Parathyroid adenoma (tissue), 2 donors: ENCODE data around the gene SPECC1.

ENCODE experiments used
- H2AFZ ChIP-seq: fragments of 300-600 bp; sonication (generic); one replicate; pipeline ENCODE4 v1.7.0; 2017; ENCODE audit warnings: antibody characterized with exemption, mild to moderate bottlenecking
- H3K27ac ChIP-seq: fragments of 300-600 bp; sonication (generic); one replicate; pipeline ENCODE4 v1.7.0; 2017
- H3K27me3 ChIP-seq: fragments of 300-600 bp; sonication (generic); one replicate; pipeline ENCODE4 v1.7.0; 2017; ENCODE audit warnings: low read length; ENCODE audit not compliant: control insufficient read depth, insufficient read depth
- H3K36me3 ChIP-seq: fragments of 300-600 bp; sonication (generic); one replicate; pipeline ENCODE4 v1.7.0; 2017; ENCODE audit warnings: low read length; ENCODE audit not compliant: control insufficient read depth, insufficient read depth
- H3K4me1 ChIP-seq: fragments of 300-600 bp; sonication (generic); one replicate; pipeline ENCODE4 v1.7.0; 2017; ENCODE audit warnings: control low read depth
- H3K4me2 ChIP-seq: fragments of 300-600 bp; sonication (generic); one replicate; pipeline ENCODE4 v1.7.0; 2017; ENCODE audit warnings: low read length
- H3K4me3 ChIP-seq: fragments of 300-600 bp; sonication (generic); one replicate; pipeline ENCODE4 v1.7.0; 2017; ENCODE audit warnings: low read depth, low read length
- H3K79me2 ChIP-seq: fragments of 300-600 bp; sonication (generic); one replicate; pipeline ENCODE4 v1.7.0; 2017; ENCODE audit warnings: control low read depth
- H3K9ac ChIP-seq: fragments of 300-600 bp; sonication (generic); one replicate; pipeline ENCODE4 v1.7.0; 2017; ENCODE audit warnings: mild to moderate bottlenecking
- H3K9me3 ChIP-seq: fragments of 300-600 bp; sonication (generic); one replicate; pipeline ENCODE4 v1.7.0; 2017; ENCODE audit warnings: low read length; ENCODE audit not compliant: control insufficient read depth
- TF ChIP-seq, protein P1 (sequence below): fragments of 300-600 bp; sonication (generic); IDR thresholded peaks from one replicate; pipeline ENCODE4 v1.7.0; 2017; ENCODE audit warnings: antibody characterized with exemption, mild to moderate bottlenecking
- donor health status: primary hyperparathyroidism.

The SPECC1 gene

DNA sequence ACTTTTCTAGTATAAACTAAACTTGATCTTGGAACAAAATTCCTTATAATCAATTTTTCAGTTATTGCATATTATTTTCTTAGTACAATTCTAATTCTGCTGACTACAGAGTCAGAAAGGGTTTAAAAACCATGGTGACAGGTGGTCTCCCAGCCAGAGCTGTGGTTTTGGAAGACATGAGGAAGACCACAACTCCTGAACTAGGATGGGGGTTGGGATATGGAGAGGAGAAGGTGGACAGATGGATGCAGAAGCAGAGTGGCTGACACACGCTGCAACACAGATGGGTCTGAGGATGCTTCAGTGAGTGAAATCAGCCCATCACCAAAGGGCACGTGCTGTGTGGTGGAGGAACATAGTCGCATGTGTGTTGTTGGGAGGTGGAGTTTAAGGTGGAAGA lies 270.5 kb downstream of the SPECC1 start:
- Histone ChIP-seq H3K27me3 (no peaks in the 10 kb centered on the region), H3K27ac (no peak overlapping the region), H3K4me3 (no peak overlapping the region), H3K4me1 (no peaks in the 10 kb centered on the region), H3K9ac (no peak overlapping the region), H2AFZ (no peak overlapping the region), H3K36me3 (no peaks in the 10 kb centered on the region), H3K4me2 (no peak overlapping the region), H3K9me3 (no peaks in the 10 kb centered on the region), H3K79me2 (no peaks in the 10 kb centered on the region)
- TF ChIP-seq, protein P1, sequence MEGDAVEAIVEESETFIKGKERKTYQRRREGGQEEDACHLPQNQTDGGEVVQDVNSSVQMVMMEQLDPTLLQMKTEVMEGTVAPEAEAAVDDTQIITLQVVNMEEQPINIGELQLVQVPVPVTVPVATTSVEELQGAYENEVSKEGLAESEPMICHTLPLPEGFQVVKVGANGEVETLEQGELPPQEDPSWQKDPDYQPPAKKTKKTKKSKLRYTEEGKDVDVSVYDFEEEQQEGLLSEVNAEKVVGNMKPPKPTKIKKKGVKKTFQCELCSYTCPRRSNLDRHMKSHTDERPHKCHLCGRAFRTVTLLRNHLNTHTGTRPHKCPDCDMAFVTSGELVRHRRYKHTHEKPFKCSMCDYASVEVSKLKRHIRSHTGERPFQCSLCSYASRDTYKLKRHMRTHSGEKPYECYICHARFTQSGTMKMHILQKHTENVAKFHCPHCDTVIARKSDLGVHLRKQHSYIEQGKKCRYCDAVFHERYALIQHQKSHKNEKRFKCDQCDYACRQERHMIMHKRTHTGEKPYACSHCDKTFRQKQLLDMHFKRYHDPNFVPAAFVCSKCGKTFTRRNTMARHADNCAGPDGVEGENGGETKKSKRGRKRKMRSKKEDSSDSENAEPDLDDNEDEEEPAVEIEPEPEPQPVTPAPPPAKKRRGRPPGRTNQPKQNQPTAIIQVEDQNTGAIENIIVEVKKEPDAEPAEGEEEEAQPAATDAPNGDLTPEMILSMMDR: no peak

DNA sequence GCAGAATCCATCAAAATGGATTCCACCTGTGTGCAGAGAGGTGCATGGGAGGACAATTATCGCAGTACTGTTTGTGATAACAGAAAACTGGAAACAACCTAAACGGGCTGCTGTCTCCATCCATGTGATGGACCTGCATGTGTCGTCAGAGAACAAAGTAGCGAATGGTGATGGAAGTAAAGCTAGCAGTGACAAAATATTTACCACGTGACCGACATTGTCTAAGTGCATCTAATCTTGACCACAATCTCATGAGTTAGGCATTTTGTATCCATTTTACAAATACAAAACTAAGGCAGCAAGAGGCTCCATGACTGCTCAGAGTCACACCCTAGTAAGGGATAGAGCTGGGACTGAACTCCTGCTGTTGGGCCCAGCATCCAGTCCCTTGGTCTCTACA lies 270.9 kb downstream of the SPECC1 start:
- H3K4me2 ChIP-seq: no peak overlapping the region
- no peak overlapping the region for H2AFZ ChIP-seq
- TF ChIP-seq, protein P1: no peak
- no peak overlapping the region for H3K27ac ChIP-seq
- no peaks in the 10 kb centered on the region for H3K4me1 ChIP-seq
- H3K9me3 ChIP-seq: no peaks in the 10 kb centered on the region
- H3K36me3 ChIP-seq: no peaks in the 10 kb centered on the region
- no peaks in the 10 kb centered on the region for H3K27me3 ChIP-seq
- no peak overlapping the region for H3K9ac ChIP-seq
- no peaks in the 10 kb centered on the region for H3K79me2 ChIP-seq
- no peak overlapping the region for H3K4me3 ChIP-seq

DNA sequence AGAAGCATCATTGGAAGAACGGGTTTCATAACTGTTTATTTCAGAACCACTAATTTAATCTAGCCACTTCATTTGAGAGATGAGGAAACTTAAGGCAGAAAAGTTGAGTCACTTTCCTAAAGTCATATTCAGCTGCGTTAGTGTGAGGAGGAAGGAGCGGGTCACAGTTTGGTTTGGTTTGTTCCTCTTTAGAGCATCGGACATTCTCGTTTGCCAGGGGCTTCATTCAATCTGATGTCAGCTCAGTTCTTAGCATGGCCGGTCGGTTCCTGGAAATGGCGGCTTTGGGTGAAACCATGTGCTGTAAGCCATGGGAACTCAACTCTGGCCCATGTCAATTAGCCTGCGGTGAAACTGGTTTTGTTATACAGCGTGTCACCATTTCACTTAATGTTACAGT lies 271.7 kb downstream of the SPECC1 start:
- Histone ChIP-seq H3K27me3 (no peaks in the 10 kb centered on the region), H3K4me3 (no peak overlapping the region), H3K4me2 (no peak overlapping the region), H3K27ac (no peak overlapping the region), H3K9ac (no peak overlapping the region), H3K9me3 (no peaks in the 10 kb centered on the region), H3K4me1 (no peaks in the 10 kb centered on the region), H3K36me3 (no peaks in the 10 kb centered on the region), H2AFZ (no peak overlapping the region), H3K79me2 (no peaks in the 10 kb centered on the region)
- TF ChIP-seq, protein P1: no peak

DNA sequence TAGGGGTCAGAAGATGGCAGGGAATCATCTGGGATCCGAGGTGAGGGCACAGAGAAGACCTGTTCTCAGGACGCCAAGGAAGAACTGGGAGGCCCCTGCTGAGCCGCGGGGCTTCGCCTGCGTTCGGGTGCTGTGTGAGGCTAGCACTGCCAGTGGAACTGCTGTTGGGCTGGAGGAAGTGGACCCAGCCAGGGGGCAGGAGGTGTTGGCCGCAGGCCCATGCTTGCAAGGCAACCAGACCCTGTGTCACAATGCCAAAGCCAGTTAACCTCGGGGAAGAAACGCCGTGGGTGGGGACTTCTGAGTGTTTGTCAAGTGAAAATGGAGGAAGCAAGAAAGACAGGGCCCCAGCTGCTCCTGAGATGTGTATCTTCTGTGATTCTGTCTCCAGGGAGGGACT lies 272.7 kb downstream of the SPECC1 start:
- H3K36me3 ChIP-seq: no peaks in the 10 kb centered on the region
- no peak overlapping the region for H3K4me2 ChIP-seq
- TF ChIP-seq, protein P1: no peak
- H3K4me1 ChIP-seq: no peaks in the 10 kb centered on the region
- no peaks in the 10 kb centered on the region for H3K79me2 ChIP-seq
- H3K9ac ChIP-seq: no peak overlapping the region
- H2AFZ ChIP-seq: no peak overlapping the region
- no peaks in the 10 kb centered on the region for H3K9me3 ChIP-seq
- no peak overlapping the region for H3K4me3 ChIP-seq
- no peak overlapping the region for H3K27ac ChIP-seq
- no peaks in the 10 kb centered on the region for H3K27me3 ChIP-seq

DNA sequence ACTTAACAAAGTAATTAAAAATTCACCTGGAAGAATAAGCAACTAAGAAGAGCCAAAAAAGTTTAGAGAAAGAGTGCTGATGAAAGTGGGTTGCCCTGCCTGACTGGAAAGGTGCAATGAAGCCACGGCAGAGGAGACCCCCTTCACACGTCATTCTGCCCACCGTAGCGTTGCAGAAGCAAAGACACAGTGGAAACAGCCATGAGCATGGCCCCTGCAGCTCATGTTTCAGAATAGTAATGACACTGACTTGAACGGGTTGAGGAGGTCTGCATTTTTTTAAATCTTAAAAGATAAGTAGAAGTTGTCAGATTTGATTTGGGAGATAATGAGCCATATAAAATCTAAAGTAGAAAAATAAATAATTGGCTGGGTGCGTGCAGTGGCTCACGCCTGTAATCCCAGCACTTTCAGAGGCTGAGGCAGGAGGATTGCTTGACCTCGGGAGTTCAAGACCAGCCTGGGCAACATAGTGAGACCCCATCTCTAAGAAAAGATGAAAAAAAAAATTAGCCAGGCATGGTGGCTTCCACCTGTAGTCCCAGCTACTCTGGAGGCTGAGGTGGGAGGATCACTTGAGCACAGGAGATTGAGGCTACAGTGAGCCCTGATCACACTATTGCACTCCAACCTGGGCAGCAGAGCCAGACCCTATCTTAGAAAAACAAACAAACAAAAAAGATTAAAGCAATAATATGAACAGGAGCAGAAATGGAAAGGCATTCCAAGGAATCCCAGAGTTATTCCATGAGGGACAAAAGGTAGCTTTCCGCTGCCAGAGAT lies 273.6 kb downstream of the SPECC1 start:
- no peaks in the 10 kb centered on the region for H3K36me3 ChIP-seq
- no peak overlapping the region for H3K4me2 ChIP-seq
- H3K4me1 ChIP-seq: no peaks in the 10 kb centered on the region
- no peaks in the 10 kb centered on the region for H3K79me2 ChIP-seq
- H3K9ac ChIP-seq: no peak overlapping the region
- no peak overlapping the region for H3K27ac ChIP-seq
- H3K27me3 ChIP-seq: no peaks in the 10 kb centered on the region
- H2AFZ ChIP-seq: no peak overlapping the region
- no peaks in the 10 kb centered on the region for H3K9me3 ChIP-seq
- TF ChIP-seq, protein P1: no peak
- H3K4me3 ChIP-seq: no peak overlapping the region
